Hippocampal formation (tissue), 2 donors: ENCODE results near the gene MYADML2.

ENCODE experiments used
- DNase-seq, 2 donors: peaks; one replicate each; lab custom pipeline; 2025; lab: John Stamatoyannopoulos, UW

The MYADML2 gene

DNA sequence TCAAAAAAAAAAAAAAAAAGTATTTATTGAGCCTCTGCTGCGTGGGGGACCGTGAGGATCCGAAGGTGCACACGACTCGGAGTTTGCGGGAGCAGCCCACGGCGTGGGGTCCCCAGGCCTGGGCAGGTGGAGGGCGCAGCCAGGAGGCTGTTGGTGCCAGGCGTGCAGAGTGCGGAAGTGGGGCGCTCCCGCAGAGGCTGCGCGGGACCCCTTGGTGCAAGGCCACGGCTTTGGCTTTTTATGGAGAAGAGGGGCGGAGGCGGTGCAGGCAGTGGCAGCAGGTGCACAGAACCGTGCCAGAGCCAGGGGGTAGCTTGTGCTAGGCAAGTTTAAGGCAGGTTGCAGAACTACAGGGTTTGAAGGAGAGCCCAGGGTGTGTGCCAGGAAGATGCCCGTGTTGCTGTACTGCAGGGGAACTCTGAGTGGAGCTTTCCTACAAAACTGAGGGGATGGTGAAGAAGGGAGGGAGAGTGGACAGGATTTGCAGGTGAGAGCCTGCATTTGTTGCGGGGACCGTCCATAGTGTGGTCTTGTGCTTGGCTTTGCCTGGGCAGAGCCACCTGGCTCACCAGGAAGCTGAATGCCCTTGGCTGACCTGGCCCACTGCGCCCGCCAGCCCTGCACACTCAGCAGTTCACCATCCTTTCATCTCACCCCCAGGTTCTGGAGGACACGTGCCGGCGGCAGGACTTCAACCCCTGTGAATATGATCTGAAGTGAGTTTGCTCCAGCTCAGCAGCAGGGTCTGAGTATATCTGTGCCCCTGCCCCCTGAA, 31.7 kb upstream of the MYADML2 start:
- no peak for DNase-seq

- peak; percentile 78 for DNase-seq
Observed at GRCh38 chr17:81977211-81977808, 30.3 kb upstream of the MYADML2 start, which contains the start of gene ASPSCR1. ASPSCR1 (plus strand) TSS chr17:81977629; CDS start chr17:81977647, 18 bp downstream.

- DNase-seq: no peak
Observed at GRCh38 chr17:81976332-81977210, 29.5 kb upstream of the MYADML2 start.

GRCh38 chr17:81973432-81973831, 26.4 kb upstream of the MYADML2 start:
- DNase-seq: no peak

- no peak for DNase-seq
Observed at GRCh38 chr17:81968850-81969812, 22.1 kb upstream of the MYADML2 start.

DNA sequence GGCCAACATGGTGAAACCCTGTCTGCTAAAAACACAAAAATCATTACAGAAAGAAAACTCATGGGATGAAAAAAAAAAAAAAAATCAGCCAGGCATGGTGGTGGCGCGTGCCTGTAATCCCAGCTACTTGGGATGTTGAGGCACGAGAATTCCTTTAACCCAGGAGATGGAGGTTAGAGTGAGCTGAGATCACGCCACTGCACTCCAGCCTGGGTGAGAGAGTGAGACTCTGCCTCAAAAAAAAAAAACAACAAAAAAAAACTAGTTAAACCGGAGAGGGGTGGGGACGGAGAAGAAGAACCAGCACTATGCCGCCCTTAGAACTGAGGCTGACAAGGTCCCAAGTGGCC, 21.3 kb upstream of the MYADML2 start:
- DNase-seq: no peak

GRCh38 chr17:81967533-81968395, 20.7 kb upstream of the MYADML2 start:
- DNase-seq: peak; percentile 76 to 85

DNA sequence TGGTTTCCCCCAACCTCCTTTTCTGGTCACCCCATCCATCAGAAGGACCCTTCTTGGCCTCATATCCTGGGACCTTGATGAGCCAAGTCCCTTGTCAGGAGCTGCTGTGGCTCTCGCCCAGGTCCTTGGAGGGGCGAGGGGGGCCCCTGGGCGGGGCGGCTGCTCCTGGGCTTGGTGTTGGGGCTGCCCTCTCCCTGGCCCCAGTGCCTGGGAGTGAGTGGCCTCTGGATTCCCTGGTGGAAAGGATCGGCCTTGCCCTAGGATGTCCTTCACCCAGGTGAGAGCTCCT, 20.2 kb upstream of the MYADML2 start:
- no peak for DNase-seq

DNA sequence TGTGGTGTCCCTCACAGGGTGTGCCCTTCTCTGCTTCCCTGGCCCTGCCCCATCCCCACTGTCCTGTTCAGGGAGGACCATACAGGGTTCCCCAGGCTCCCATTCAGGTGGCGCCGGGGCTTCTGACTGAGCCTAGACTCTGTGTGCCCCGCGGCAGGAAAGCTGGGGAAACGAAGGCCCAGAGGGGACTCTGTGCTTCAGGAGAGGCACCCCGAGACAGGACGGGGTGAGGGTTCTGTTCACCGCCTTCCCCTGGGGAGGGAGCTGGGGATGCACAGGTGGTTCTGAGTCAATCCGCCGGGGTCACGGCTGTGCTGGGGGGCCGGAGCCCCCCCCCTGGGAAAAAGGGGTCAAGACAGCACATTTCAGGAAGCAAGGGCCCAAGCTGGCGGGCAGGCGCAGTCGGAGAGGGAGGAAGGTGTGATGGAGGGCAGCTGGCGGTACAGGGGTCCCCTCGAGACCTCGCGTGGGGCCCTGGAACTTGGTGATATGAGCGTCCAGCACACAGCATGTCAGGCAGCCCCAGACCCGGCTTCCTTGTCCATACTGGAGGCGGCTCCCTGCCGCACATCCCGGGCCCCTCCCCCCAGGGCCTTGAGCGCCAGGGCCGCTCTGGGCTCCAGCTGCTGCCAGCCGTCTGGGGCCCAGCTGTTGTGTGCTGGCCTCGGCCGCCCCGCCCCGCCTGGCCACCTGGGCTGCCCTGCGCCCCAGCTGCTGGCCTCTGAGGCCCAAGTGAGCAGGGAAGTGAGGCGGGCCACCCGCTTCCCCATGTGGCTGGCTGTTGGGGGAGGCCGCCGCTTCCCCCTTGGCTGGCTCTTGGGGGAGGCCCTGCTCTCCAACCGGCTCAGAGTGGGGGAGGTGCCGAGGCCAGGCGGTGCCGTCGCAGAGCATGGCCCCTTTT, 19.6 kb upstream of the MYADML2 start:
- DNase-seq: peak in 1 of 2 donors; percentile 36

- no peak for DNase-seq
Observed at GRCh38 chr17:81964081-81964849, 17.2 kb upstream of the MYADML2 start.

GRCh38 chr17:81962499-81963441, 15.7 kb upstream of the MYADML2 start:
- no peak for DNase-seq

GRCh38 chr17:81961521-81962498, 14.8 kb upstream of the MYADML2 start:
- DNase-seq: no peak

GRCh38 chr17:81961087-81961511, 14.1 kb upstream of the MYADML2 start, which contains the start of gene NOTUM:
NOTUM (minus strand) TSS chr17:81961187; CDS start chr17:81960909, 278 bp downstream.
- no peak for DNase-seq

- DNase-seq: no peak
Observed at GRCh38 chr17:81960130-81960958, 13.3 kb upstream of the MYADML2 start.

DNA sequence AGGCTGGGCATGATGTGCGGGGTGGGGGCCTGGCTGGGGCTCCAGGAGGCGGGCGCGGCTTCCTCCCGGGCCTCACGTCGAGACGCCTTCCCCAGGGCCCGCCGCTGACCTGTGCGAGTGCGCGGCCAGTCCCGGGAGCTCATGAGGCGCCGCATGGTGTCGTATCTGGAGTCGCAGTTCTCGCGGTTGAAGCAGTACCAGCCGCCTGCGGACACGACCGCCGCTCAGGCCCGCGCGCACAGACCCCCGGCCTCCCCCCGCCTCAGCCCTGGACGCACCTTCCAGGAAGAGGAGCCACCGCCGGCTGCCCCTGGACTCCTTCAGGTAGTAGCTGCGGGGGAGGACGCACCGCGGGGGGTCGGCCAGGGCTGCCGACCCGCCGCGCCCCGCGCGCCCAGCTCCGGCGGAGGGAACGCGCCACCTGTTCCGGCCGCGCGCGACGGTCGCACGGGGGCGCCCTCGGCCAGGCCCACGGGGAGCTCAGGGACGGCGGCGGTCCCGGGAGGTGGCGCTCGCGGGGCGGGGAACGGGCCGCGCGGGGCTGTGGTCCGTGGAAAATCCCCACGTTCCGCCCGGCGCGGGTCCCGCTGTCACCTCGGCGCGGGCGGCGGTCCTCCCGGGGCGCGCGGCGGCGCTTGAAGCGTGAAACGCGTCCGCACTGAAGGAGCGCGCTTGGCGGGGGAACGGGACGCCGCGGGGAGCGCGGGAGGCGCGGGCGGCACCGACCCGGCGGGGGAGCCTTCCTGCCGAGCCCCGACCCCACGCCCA, 12.5 kb upstream of the MYADML2 start:
- peak; percentile 10 to 42 for DNase-seq
